COLO668 (cell line): ENCODE results near the gene AFM.
A peak's percentile ranks its signal among the peaks of the same experiment; 100 is the strongest.

Experiments
- DNase-seq: peaks from one replicate; lab custom pipeline; 2025; ENCODE audit not compliant: unreplicated experiment; lab: John Stamatoyannopoulos, UW

Gene AFM

GRCh38 chr4:73481358-73481757, at the start of gene AFM:
AFM (plus strand) TSS chr4:73481745; CDS start chr4:73481776, 31 bp downstream.
- DNase-seq: no peak

- no peak for DNase-seq
Measured at GRCh38 chr4:73431813-73432168, 49.8 kb upstream of the AFM start.

DNA sequence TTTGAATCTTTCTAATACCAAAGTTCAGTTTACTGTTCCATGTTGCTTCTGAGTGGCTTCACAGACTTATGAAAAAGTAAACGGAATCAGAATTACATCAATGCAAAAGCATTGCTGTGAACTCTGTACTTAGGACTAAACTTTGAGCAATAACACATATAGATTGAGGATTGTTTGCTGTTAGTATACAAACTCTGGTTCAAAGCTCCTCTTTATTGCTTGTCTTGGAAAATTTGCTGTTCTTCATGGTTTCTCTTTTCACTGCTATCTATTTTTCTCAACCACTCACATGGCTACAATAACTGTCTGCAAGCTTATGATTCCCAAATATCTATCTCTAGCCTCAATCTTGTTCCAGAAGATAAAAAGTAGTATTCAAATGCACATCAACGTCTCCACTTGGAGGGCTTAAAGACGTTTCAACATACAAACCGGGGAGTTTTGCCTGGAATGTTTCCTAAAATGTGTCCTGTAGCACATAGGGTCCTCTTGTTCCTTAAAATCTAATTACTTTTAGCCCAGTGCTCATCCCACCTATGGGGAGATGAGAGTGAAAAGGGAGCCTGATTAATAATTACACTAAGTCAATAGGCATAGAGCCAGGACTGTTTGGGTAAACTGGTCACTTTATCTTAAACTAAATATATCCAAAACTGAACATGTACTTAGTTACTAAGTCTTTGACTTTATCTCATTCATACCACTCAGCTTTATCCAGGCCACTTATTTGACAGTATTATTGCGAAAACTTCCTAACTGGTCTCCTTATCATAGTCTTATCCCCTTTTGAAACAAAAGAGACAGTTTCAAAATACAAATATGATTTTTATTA, 49.2 kb upstream of the AFM start:
- no peak for DNase-seq

DNA sequence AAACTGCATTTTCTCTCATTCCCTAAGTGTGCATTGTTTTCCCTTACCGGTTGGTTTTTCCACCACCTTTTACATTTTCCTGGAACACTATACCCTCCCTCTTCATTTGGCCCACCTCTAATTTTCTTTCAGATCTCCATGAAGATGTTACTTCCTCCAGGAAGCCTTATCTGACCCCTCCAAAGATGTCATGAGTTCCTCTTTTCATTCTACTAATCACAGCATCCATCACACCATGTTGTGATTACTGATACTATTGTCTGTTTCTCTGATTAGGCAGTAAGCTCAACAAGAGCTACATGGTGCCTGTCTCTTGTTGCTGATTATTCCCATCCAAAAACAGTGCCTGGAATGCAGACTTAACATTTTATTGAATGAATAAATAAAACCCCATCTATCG, 48.4 kb upstream of the AFM start:
- DNase-seq: no peak

- no peak for DNase-seq
Measured at GRCh38 chr4:73434311-73434710, 47.2 kb upstream of the AFM start.

- no peak for DNase-seq
Measured at GRCh38 chr4:73435984-73436383, 45.6 kb upstream of the AFM start, which contains the start of gene AFP. AFP (plus strand) TSS chr4:73436221; CDS start chr4:73436263, 42 bp downstream.

- no peak for DNase-seq
Measured at GRCh38 chr4:73436674-73437557, 44.6 kb upstream of the AFM start.

DNA sequence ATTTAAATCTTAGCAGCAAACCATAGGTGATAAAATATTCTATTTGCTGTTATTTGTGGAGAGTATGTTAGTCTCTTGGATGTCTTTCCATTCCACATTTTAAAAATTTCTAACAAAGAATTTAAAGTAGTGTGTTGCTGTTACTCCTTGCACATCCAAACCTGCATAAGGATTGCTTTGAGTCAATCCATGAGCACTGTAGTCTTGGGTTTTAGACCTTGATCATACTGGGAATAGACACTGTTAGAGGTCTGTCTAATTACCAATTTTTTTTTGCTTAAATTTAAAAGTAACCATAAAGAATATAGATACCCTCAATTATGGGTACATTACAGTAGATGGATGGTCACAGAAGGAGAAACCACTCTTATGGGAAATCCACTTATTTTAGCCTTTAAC, 44.0 kb upstream of the AFM start:
- no peak for DNase-seq

- DNase-seq: no peak
Measured at GRCh38 chr4:73438048-73438447, 43.5 kb upstream of the AFM start.

DNA sequence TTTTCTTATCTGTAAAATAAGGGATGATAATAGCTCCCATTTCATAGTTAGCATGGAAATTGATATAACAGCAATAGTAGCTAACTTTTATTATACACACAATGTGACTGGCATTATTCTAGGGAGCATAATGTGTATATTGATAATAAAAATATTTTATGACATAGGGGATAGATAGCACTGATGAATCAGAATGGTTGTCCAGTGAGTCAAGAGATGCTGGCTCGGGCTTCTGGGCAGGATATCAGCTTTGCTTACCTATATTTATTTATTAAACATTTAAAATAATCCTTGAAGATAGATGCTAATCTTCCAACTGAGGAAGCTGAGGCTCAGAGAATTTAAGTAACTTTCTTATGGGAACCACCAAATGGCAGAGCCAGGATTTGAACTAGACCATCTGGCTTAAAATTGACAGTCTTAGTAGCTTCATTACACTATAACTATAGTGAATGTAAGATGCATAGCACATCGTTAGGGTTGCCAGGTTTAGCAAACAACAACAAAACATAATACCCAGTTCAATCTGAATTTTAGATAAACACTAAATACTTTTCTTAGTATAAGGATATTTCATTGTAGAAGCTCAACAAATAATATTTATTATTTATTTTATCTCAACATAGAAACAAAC, 42.8 kb upstream of the AFM start:
- DNase-seq: no peak

GRCh38 chr4:73439445-73439844, 42.1 kb upstream of the AFM start:
- DNase-seq: no peak

DNA sequence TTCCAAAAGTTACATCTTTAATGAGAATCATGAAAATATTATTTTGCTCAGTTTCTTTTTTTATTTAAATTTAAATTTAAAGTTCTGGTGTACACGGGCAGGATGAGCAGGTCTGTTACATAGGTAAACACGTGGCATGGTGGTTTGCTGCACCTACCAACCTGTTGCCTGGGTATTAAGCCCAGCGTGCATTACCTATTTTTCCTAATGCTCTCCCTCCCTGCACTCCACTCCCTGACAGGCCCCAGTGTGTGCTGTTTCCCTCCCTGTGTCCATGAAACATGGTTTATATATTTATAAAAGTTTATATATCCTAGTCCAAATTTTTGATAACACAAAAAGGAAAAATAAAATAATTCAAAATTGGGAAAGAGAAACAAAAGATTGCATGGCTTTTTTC, 41.6 kb upstream of the AFM start:
- no peak for DNase-seq

GRCh38 chr4:73440653-73441052, 40.9 kb upstream of the AFM start:
- DNase-seq: no peak

DNA sequence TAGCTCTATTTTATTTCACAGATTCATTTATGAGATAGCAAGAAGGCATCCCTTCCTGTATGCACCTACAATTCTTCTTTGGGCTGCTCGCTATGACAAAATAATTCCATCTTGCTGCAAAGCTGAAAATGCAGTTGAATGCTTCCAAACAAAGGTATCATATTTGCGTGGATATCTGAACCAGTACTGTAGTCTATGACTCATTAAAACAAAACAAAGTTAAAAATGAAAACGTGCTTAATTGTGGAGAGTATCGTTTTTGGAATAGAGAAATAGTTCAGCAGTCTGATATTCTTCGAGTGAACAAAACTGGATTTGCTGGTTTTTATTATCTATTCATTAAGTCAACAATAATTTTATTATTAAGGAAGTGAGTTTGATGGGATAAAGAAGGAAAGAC, 39.3 kb upstream of the AFM start:
- DNase-seq: no peak

DNA sequence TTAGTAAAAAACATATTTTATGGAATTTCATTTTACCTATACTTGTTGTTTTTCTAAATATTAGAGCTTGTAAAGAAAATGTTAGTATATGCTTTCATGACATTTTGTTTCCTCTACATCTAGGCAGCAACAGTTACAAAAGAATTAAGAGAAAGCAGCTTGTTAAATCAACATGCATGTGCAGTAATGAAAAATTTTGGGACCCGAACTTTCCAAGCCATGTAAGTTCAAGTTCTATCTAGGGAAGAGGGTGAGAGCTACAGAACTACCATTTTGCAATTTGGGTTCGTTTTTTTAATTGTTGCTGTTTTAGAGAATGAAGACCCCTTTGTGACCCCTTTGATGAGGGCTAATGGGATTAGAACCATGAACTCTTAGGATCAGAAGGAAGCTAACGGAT, 38.3 kb upstream of the AFM start:
- DNase-seq: no peak

DNA sequence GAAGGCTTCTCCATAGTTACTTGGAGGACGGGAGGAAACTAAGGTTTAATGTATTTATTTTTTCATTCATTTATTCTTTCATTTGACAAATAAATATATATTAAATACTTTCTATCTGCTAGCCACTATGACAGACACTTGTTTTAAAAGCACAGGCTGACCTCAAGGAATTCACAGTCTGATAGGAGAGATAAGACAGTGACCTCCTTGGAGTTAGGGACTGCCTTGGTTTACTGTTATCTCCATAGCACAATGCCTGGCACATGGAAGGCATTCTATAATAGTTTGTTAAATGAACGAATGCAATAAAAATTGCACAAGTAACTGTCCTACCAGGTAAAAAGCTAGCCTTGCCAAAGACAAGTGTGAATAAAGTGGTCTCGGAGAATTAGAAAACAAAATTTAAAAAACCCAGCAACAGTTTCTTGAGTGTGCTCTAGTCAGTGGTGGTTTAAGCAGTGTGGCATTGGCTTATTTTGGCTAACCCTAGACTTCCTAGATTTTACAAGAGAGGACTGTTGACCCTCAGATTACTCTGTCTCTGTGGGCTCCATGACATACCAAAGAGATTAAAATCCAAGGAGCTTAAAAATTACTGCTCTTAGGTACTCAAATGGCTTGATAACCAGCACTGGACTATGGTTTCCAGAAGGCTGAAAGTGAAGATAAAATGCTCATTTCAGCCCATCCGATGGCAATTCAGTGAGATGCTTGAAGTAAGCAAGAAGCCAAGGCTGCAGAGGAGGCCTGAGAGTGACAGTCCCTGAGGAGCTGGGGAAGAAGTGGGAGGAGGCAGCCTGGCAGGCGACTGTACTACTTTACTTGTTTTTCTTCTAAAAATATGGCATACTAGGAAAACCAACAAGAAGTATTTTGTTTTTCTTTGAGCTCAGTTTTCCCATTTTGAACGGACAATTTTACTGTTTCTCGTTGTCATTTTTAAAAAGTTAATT, 35.9 kb upstream of the AFM start:
- no peak for DNase-seq

- DNase-seq: peak; percentile 11
Measured at GRCh38 chr4:73446336-73446938, 35.1 kb upstream of the AFM start.

DNA sequence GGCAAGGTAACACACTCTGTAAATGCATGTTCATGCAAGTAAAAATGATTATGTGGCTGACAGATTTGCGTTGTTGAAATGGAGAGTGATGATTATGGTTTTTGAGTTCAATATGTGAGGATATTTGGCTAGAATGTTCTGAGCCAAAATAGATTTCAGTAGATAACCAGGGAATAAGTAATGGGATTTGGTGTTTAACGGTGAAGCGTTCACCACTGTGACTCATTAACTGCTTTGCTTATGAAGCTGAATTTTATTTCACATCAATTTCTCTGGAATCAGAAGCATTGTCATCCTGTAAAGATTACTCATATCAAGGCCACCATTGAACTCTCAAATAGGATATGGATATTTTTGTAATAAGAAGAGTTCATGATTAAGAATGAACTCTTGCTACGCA, 33.9 kb upstream of the AFM start:
- DNase-seq: no peak

- DNase-seq: no peak
Measured at GRCh38 chr4:73448448-73449203, 32.9 kb upstream of the AFM start.
